B cell (primary cell): ENCODE data around the gene KDM5B.

ENCODE experiments used
- CTCF ChIP-seq: fragments of 200-600 bp; IDR thresholded peaks from one replicate; pipeline ENCODE4 v1.8.0; 2022; ENCODE audit warnings: antibody characterized with exemption, mild to moderate bottlenecking
- EZH2 ChIP-seq: IDR thresholded peaks from 2 replicates; pipeline ENCODE4 v1.6.1; 2012; ENCODE audit warnings: borderline replicate concordance, low read depth, mild to moderate bottlenecking, moderate library complexity, low read length; ENCODE audit not compliant: insufficient read depth, poor library complexity, severe bottlenecking

GRCh38 chr1:202798260-202798659 is 10.0 kb downstream of the KDM5B start:
- TF ChIP-seq CTCF (no peak), EZH2 (no peak)
